ENCODE data around the gene SSX2IP. TPM values are rescaled to one million over a fixed set of nuclear protein-coding genes. Genes with fewer than 3 reads are reported as not detected.

The SSX2IP gene
- total RNA-seq, 2 donors from 2014 or later, result 9.9 to 11.2 TPM

Other genes with a start within 250 kb of the SSX2IP start
- 10 to 100 TPM; 44.6 to 62.5 TPM for gene RPF1, start 211.2 kb downstream of the SSX2IP start, total RNA-seq
- gene SPATA1, start 184.1 kb downstream of the SSX2IP start, total RNA-seq, result 1 to 10 TPM in 1 of 2 donors, under 1 TPM in 1; 0.96 to 3.0 TPM
- 100 to 1,000 TPM; 116 to 133 TPM for gene GNG5, start 183.9 kb downstream of the SSX2IP start, total RNA-seq
- 10 to 100 TPM; 14.6 to 22.8 TPM for gene CTBS, start 116.0 kb downstream of the SSX2IP start, total RNA-seq
- under 1 TPM in 1 of 2 donors, not detected in 1; 0.35 TPM for gene LPAR3, start 202.7 kb upstream of the SSX2IP start, total RNA-seq